HCT116 (cell line): ENCODE measurements around the gene KDM1B. TPM values are rescaled to one million over a fixed set of nuclear protein-coding genes. Genes with fewer than 3 reads are reported as not detected.

ENCODE experiments used
- ATAC-seq: fragments of 200-7000 bp; cut with Tn5 transposase; 2 replicates; pipeline ENCODE4 v1.9.1; 2020; ENCODE audit warnings: mild to moderate bottlenecking, moderate library complexity
- BruUV-seq: library from RNA; stranded (reverse); fragments of 400-500 nt; replicated peaks from 2 replicates; lab custom pipeline; 2021; lab: Mats Ljungman, UMichigan
- CTCF ChIA-PET: fragments of 300-600 bp; sonication (Branson Sonifier 250); formaldehyde crosslinking; loops from one replicate; lab custom pipeline; 2021; ENCODE audit warnings: antibody characterized with exemption; lab: Charles Lee
- POLR2A ChIA-PET: fragments of 300-600, 350-600 bp; sonication (Branson Sonifier 250); formaldehyde crosslinking; loops from one replicate; lab custom pipeline; 2021; ENCODE audit warnings: antibody characterized with exemption; lab: Charles Lee
- RAD21 ChIA-PET, 2 experiments: fragments of 300-600 bp; sonication (Branson Sonifier 250); formaldehyde crosslinking; loops; one replicate each; lab custom pipeline; 2023; ENCODE audit warnings: low total read pairs in 2 of 2; ENCODE audit not compliant: uncharacterized antibody in 2 of 2, unreplicated experiment in 2 of 2, low non-redundant PET in 1 of 2; lab: Charles Lee
- DNase-seq: peaks from one replicate; pipeline ENCODE4 v3.0.0-alpha.2; 2010; ENCODE audit warnings: low read depth, low spot score
- H2AFZ ChIP-seq: fragments of 200-600 bp; shearing (Covaris generic), sonication (generic); 2 replicates; pipeline ENCODE4 v1.6.1; 2017; ENCODE audit warnings: low read depth, mixed run types, mixed read lengths, antibody characterized with exemption, low read length; ENCODE audit not compliant: poor library complexity, severe bottlenecking
- H3K27ac ChIP-seq: 2 replicates; pipeline ENCODE4 v1.5.1; 2012; ENCODE audit warnings: low read depth, low read length
- H3K27me3 ChIP-seq: fragments of 200-600 bp; sonication (generic); 2 replicates; pipeline ENCODE4 v1.6.1; 2016; ENCODE audit warnings: mixed run types, low read length, mixed read lengths; ENCODE audit not compliant: insufficient read depth
- H3K36me3 ChIP-seq, 2 experiments: fragments of 200-500 bp in 1 of 2; fragments of 200-600 bp in 1 of 2; sonication (Bioruptor generic) in 1 of 2; sonication (generic) in 1 of 2; 2 replicates each; pipeline versions ENCODE4 v1.5.1 to v1.6.1; 2014 to 2016; ENCODE audit warnings: low read length in 2 of 2, inconsistent platforms in 1 of 2, mixed read lengths in 1 of 2, mixed run types in 1 of 2; ENCODE audit not compliant: insufficient read depth in 2 of 2, control insufficient read depth in 1 of 2
- H3K4me1 ChIP-seq, 2 experiments: fragments of 200-600 bp in 1 of 2; sonication (generic) in 1 of 2; 2 replicates each; pipeline versions ENCODE4 v1.5.1 to v1.6.1; 2012 to 2017; ENCODE audit warnings: low read length in 2 of 2, inconsistent platforms in 1 of 2, mild to moderate bottlenecking in 1 of 2, mixed read lengths in 1 of 2, mixed run types in 1 of 2, moderate library complexity in 1 of 2; ENCODE audit not compliant: insufficient read depth in 2 of 2, control insufficient read depth in 1 of 2
- H3K4me2 ChIP-seq: fragments of 200-600 bp; sonication (generic); 2 replicates; pipeline ENCODE4 v1.6.1; 2017; ENCODE audit warnings: mixed run types, low read length, mixed read lengths
- H3K4me3 ChIP-seq, 2 experiments: fragments of 200-600 bp in 1 of 2; sonication (generic) in 1 of 2; replicated peaks in 1 of 2; 2 replicates each; pipeline ENCODE4 v1.5.1; 2011 to 2016; ENCODE audit warnings: low read length in 2 of 2, control low read depth in 1 of 2, low read depth in 1 of 2, mild to moderate bottlenecking in 1 of 2, mixed read lengths in 1 of 2, mixed run types in 1 of 2
- H3K79me2 ChIP-seq: fragments of 200-600 bp; sonication (generic); 2 replicates; pipeline ENCODE4 v1.6.1; 2017; ENCODE audit warnings: mild to moderate bottlenecking, mixed run types, low read length, moderate library complexity, mixed read lengths; ENCODE audit not compliant: insufficient read depth
- H3K9ac ChIP-seq: fragments of 200-600 bp; sonication (generic); 2 replicates; pipeline ENCODE4 v1.6.1; 2016; ENCODE audit warnings: low read length, mixed read lengths
- H3K9me2 ChIP-seq: fragments of 200-600 bp; sonication (generic), shearing (Covaris generic); 2 replicates; pipeline ENCODE4 v1.6.1; 2017; ENCODE audit warnings: mixed run types, mild to moderate bottlenecking, moderate library complexity; ENCODE audit not compliant: insufficient read depth
- H3K9me3 ChIP-seq, 2 experiments: fragments of 200-500 bp in 1 of 2; fragments of 200-600 bp in 1 of 2; sonication (Bioruptor generic) in 1 of 2; sonication (generic) in 1 of 2; 2 replicates each; pipeline ENCODE4 v1.6.1; 2014 to 2017; ENCODE audit warnings: low read length in 2 of 2, mixed read lengths in 2 of 2, inconsistent platforms in 1 of 2, low read depth in 1 of 2, mild to moderate bottlenecking in 1 of 2, mixed run types in 1 of 2, moderate library complexity in 1 of 2; ENCODE audit not compliant: control insufficient read depth in 1 of 2, insufficient read depth in 1 of 2
- H4K20me1 ChIP-seq: fragments of 200-600 bp; sonication (generic), shearing (Covaris generic); 2 replicates; pipeline ENCODE4 v1.6.1; 2017; ENCODE audit warnings: mixed run types, mild to moderate bottlenecking, moderate library complexity; ENCODE audit not compliant: insufficient read depth
- JUND ChIP-seq: IDR thresholded peaks from 2 replicates; pipeline ENCODE4 v1.6.1; 2012
- POLR2A ChIP-seq: IDR thresholded peaks from 2 replicates; pipeline ENCODE4 v1.7.0; 2011; ENCODE audit warnings: borderline replicate concordance; ENCODE audit not compliant: insufficient read depth, insufficient read length; ENCODE audit errors: extremely low read depth
- POLR2AphosphoS5 ChIP-seq: IDR thresholded peaks from 2 replicates; pipeline ENCODE4 v1.6.1; 2011; ENCODE audit warnings: mild to moderate bottlenecking, low read depth, low read length, moderate library complexity
- SIN3A ChIP-seq: IDR thresholded peaks from 2 replicates; pipeline ENCODE4 v1.6.1; 2012; ENCODE audit warnings: low read depth
- SRF ChIP-seq: IDR thresholded peaks from 2 replicates; pipeline ENCODE4 v1.6.1; 2012; ENCODE audit warnings: low read depth
- ZFX ChIP-seq: fragments of 450-650 bp; IDR thresholded peaks from 2 replicates; pipeline ENCODE4 v1.6.1; 2017
- intact Hi-C: fragments of 100-400 bp; cut with micrococcal nuclease; formaldehyde crosslinking; loops from 2 replicates; pipeline ENCODE4 v1.10.0; 2022
- total RNA-seq: library from RNA; stranded (reverse); gene quantifications from one replicate; pipeline ENCODE4 v1.2.1, GENCODE V29; 2021; ENCODE audit not compliant: unreplicated experiment
- TF ChIP-seq, protein P1 (sequence below): IDR thresholded peaks from 2 replicates; pipeline ENCODE4 v1.6.1; 2012
- TF ChIP-seq, protein P2 (sequence below): IDR thresholded peaks from 2 replicates; pipeline ENCODE4 v1.6.1; 2011; ENCODE audit warnings: mild to moderate bottlenecking, low read length, moderate library complexity; ENCODE audit not compliant: insufficient replicate concordance; ENCODE audit errors: extremely low read depth
- TF ChIP-seq, protein P3 (sequence below): IDR thresholded peaks from 2 replicates; pipeline ENCODE4 v1.6.1; 2012; ENCODE audit warnings: low read depth
- TF ChIP-seq, protein P4 (sequence below): IDR thresholded peaks from 2 replicates; pipeline ENCODE4 v1.6.1; 2012

The KDM1B gene
- total RNA-seq, 1 experiment from 2014 or later, result 24.5 TPM

DNA sequence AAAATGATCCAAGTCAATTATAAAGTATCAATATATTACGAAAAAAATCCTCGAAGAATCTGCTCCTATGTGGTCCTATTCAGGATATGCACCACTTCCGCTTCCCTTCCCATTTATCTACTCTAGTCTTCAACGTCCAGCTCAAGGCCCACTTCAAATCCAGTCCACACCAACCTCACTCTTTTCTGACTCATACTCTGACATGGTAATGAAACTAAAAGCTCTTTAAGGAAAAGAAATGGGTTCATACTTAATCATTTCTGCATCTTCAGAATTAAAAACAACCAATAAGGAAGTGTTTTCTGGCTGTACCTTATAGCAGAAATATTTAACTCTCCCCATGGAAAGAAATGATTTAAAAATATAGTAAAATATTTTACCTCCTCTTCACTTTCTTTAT is 94.0 kb downstream of the KDM1B start:
- RAD21 ChIA-PET, result no interaction called here

DNA sequence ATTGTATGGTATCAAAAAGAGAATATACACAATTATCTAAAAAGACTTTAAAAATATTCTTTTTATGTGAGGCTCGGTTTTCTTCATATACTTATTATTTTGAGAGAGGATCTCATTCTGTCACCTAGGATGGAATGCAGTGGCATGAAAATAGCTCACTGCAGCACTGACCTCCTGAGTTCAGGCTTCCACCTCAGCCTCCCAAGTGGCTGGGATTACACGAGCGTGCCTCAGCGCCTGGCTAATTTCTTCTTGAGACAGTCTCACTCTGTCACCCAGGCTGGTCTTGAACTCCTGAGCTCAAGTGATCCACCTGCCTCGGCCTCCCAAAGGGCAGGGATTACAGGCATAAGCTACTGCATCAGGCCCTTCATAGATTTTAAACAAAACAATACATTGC is 98.4 kb downstream of the KDM1B start:
- H3K9me3 ChIP-seq, result no peaks in the 10 kb centered on the region

More for the DNA sequence above, 94.0 kb downstream of the KDM1B start:
- no TSS peak for BruUV-seq
- Histone ChIP-seq H3K27ac (no peak overlapping the region), H3K9ac (no peak overlapping the region), H3K4me1 (peaks cover 0 to 4% of the 10 kb centered on the region in 2 experiments; a peak in 1 of 4 replicates), H3K9me3 (no peaks in the 10 kb centered on the region), H3K9me2 (no peaks in the 10 kb centered on the region)
- intact Hi-C loops, result no loop called here
- TF ChIP-seq, protein P1, sequence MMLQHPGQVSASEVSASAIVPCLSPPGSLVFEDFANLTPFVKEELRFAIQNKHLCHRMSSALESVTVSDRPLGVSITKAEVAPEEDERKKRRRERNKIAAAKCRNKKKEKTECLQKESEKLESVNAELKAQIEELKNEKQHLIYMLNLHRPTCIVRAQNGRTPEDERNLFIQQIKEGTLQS, result no peak
- TF ChIP-seq, all 23 proteins: peak for 0
- H2AFZ ChIP-seq, result no peak overlapping the region
- no peak for DNase-seq
- no peaks in the 10 kb centered on the region for H3K27me3 ChIP-seq
- H3K36me3 ChIP-seq, result peaks cover 41 to 68% of the 10 kb centered on the region in 2 experiments
- peaks cover 100% of the 10 kb centered on the region for H3K79me2 ChIP-seq
- POLR2A ChIA-PET, result no interaction called here
- H3K4me2 ChIP-seq, result no peak overlapping the region
- CTCF ChIA-PET, result no interaction called here
- no peak overlapping the region for H3K4me3 ChIP-seq
- no peak for ATAC-seq
- peaks cover 17% of the 10 kb centered on the region for H4K20me1 ChIP-seq

More for the DNA sequence above, 98.4 kb downstream of the KDM1B start:
- no peak overlapping the region for H3K4me3 ChIP-seq
- H3K9me2 ChIP-seq, result no peaks in the 10 kb centered on the region
- H3K9ac ChIP-seq, result no peak overlapping the region
- H3K4me1 ChIP-seq, result no peaks in the 10 kb centered on the region
- POLR2A ChIA-PET, result no interaction called here
- ATAC-seq (no peak), DNase-seq (no peak)
- H3K4me2 ChIP-seq, result no peak overlapping the region
- RAD21 ChIA-PET, result no interaction called here
- H3K36me3 ChIP-seq, result peaks cover 59 to 64% of the 10 kb centered on the region in 2 experiments
- no peak overlapping the region for H3K27ac ChIP-seq
- peaks cover 29% of the 10 kb centered on the region for H4K20me1 ChIP-seq
- TF ChIP-seq, protein P2, sequence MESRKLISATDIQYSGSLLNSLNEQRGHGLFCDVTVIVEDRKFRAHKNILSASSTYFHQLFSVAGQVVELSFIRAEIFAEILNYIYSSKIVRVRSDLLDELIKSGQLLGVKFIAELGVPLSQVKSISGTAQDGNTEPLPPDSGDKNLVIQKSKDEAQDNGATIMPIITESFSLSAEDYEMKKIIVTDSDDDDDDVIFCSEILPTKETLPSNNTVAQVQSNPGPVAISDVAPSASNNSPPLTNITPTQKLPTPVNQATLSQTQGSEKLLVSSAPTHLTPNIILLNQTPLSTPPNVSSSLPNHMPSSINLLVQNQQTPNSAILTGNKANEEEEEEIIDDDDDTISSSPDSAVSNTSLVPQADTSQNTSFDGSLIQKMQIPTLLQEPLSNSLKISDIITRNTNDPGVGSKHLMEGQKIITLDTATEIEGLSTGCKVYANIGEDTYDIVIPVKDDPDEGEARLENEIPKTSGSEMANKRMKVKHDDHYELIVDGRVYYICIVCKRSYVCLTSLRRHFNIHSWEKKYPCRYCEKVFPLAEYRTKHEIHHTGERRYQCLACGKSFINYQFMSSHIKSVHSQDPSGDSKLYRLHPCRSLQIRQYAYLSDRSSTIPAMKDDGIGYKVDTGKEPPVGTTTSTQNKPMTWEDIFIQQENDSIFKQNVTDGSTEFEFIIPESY, result no peak
- TF ChIP-seq POLR2AphosphoS5, result no peak
- no peak for TF ChIP-seq JUND
- TF ChIP-seq, protein P3, sequence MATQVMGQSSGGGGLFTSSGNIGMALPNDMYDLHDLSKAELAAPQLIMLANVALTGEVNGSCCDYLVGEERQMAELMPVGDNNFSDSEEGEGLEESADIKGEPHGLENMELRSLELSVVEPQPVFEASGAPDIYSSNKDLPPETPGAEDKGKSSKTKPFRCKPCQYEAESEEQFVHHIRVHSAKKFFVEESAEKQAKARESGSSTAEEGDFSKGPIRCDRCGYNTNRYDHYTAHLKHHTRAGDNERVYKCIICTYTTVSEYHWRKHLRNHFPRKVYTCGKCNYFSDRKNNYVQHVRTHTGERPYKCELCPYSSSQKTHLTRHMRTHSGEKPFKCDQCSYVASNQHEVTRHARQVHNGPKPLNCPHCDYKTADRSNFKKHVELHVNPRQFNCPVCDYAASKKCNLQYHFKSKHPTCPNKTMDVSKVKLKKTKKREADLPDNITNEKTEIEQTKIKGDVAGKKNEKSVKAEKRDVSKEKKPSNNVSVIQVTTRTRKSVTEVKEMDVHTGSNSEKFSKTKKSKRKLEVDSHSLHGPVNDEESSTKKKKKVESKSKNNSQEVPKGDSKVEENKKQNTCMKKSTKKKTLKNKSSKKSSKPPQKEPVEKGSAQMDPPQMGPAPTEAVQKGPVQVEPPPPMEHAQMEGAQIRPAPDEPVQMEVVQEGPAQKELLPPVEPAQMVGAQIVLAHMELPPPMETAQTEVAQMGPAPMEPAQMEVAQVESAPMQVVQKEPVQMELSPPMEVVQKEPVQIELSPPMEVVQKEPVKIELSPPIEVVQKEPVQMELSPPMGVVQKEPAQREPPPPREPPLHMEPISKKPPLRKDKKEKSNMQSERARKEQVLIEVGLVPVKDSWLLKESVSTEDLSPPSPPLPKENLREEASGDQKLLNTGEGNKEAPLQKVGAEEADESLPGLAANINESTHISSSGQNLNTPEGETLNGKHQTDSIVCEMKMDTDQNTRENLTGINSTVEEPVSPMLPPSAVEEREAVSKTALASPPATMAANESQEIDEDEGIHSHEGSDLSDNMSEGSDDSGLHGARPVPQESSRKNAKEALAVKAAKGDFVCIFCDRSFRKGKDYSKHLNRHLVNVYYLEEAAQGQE, result no peak
- TF ChIP-seq SRF, result no peak
- no peak for TF ChIP-seq ZFX
- no peak for TF ChIP-seq SIN3A
- TF ChIP-seq, protein P4, sequence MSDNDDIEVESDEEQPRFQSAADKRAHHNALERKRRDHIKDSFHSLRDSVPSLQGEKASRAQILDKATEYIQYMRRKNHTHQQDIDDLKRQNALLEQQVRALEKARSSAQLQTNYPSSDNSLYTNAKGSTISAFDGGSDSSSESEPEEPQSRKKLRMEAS, result no peak
- TF ChIP-seq POLR2A, result no peak
- no TSS peak for BruUV-seq
- CTCF ChIA-PET, result no interaction called here
- no peak overlapping the region for H2AFZ ChIP-seq
- intact Hi-C loops, result no loop called here
- H3K79me2 ChIP-seq, result peaks cover 100% of the 10 kb centered on the region
- no peaks in the 10 kb centered on the region for H3K27me3 ChIP-seq
